Psoas muscle (tissue), 8 donors: ENCODE measurements around the gene FOXP1. TPM values are rescaled to one million over a fixed set of nuclear protein-coding genes. Genes with fewer than 3 reads are reported as not detected.

ENCODE experiments used
- ATAC-seq, 4 donors: fragments of 200-7000 bp; cut with Tn5 transposase; one replicate each; pipeline ENCODE4 v1.9.1; 2020; ENCODE audit warnings: moderate library complexity in 3 of 4, mild to moderate bottlenecking in 2 of 4
- DNase-seq, 2 donors: peaks; one replicate each; pipeline ENCODE4 v3.0.0-alpha.2; 2020
- H3K27ac ChIP-seq: fragments of 200-600 bp; one replicate; pipeline ENCODE4 v1.8.0; 2022
- H3K27me3 ChIP-seq, 3 donors: fragments of 200-600 bp in 1 of 3; one replicate each; pipeline versions ENCODE4 v1.6.1 to v1.8.0; 2013 to 2022; ENCODE audit warnings: low read length in 2 of 3, mild to moderate bottlenecking in 2 of 3, moderate library complexity in 1 of 3; ENCODE audit not compliant: insufficient read depth in 3 of 3
- H3K36me3 ChIP-seq, 2 donors: fragments of 200-600 bp in 1 of 2; one replicate each; pipeline versions ENCODE4 v1.6.1 to v1.8.0; 2013 to 2022; ENCODE audit warnings: low read depth in 1 of 2, mild to moderate bottlenecking in 1 of 2, moderate library complexity in 1 of 2; ENCODE audit not compliant: insufficient read depth in 1 of 2
- H3K4me1 ChIP-seq: fragments of 200-600 bp; one replicate; pipeline ENCODE4 v1.8.0; 2022
- H3K4me3 ChIP-seq: fragments of 200-600 bp; one replicate; pipeline ENCODE4 v1.8.0; 2022; ENCODE audit warnings: mild to moderate bottlenecking
- H3K9me3 ChIP-seq: fragments of 200-600 bp; one replicate; pipeline ENCODE4 v1.8.0; 2022
- WGBS, 3 donors: extraction: QIAGEN DNeasy Blood & Tissue Kit; methylation state at CpG; one replicate each; pipeline versions ENCODE4 v1.1.6 to v1.1.7; 2013; 5-methylcytosine and 5-hydroxymethylcytosine counted together
- intact Hi-C, 2 donors: fragments of 100-400 bp; cut with DNase I; formaldehyde crosslinking; loops; one replicate each; pipeline versions ENCODE4 v1.11.0 to v1.14.2; 2022
- polyA plus RNA-seq, 3 donors: library from polyadenylated mRNA; stranded (reverse); fragments of 200-250 nt; gene quantifications; one replicate each; pipeline ENCODE4 v1.2.3, GENCODE V29; 2013
- total RNA-seq, 4 donors: library from RNA; stranded (reverse); fragmentation: NEBNext Ultra II Directional in 2 of 4; extraction: Animal tissue kit (Norgen Biotek cat#: 25700) in 2 of 4; gene quantifications; one replicate each; pipeline versions ENCODE4 v1.2.1 to v1.2.4, GENCODE V29; 2021 to 2023
- TF ChIP-seq, protein P1 (sequence below): fragments of 200-600 bp; IDR thresholded peaks from one replicate; pipeline ENCODE4 v1.8.0; 2022; ENCODE audit warnings: antibody characterized with exemption
- donor health status: healthy with polysubstance abuse.
- donor health status: DM: no; HTN: no; CAD: no; lungs with moderate emphysema.
- donor health status: Bipolar disorder and iron deficiency.
- donor health status: healthy.
- donor health status: DM: yes; HTN: yes; CAD: no.
- donor health status: DM: no; HTN: no; CAD: no.
- donor health status: DM: no; HTN: no; CAD: no.
- donor health status: DM: yes; HTN: yes; CAD: no.

The FOXP1 gene
- total and polyA plus RNA-seq, 7 donors: 2.6 to 26.4 (median 15.4) TPM

GRCh38 chr3:71225002-71225684, 358.4 kb downstream of the FOXP1 start:
- Histone ChIP-seq H3K27me3 (no peaks in the 10 kb centered on the region), H3K4me1 (peaks cover 12% of the 10 kb centered on the region), H3K27ac (no peak overlapping the region), H3K9me3 (no peaks in the 10 kb centered on the region), H3K4me3 (no peak overlapping the region), H3K36me3 (no peaks in the 10 kb centered on the region)
- no peak for ATAC-seq
- TF ChIP-seq, protein P1, sequence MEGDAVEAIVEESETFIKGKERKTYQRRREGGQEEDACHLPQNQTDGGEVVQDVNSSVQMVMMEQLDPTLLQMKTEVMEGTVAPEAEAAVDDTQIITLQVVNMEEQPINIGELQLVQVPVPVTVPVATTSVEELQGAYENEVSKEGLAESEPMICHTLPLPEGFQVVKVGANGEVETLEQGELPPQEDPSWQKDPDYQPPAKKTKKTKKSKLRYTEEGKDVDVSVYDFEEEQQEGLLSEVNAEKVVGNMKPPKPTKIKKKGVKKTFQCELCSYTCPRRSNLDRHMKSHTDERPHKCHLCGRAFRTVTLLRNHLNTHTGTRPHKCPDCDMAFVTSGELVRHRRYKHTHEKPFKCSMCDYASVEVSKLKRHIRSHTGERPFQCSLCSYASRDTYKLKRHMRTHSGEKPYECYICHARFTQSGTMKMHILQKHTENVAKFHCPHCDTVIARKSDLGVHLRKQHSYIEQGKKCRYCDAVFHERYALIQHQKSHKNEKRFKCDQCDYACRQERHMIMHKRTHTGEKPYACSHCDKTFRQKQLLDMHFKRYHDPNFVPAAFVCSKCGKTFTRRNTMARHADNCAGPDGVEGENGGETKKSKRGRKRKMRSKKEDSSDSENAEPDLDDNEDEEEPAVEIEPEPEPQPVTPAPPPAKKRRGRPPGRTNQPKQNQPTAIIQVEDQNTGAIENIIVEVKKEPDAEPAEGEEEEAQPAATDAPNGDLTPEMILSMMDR: no peak
- 88 to 91% (median 91%) methylated on average over 7 of the region's 7 CpGs for WGBS, 3 donors
- intact Hi-C loops: no loop called here
- DNase-seq: no peak

DNA sequence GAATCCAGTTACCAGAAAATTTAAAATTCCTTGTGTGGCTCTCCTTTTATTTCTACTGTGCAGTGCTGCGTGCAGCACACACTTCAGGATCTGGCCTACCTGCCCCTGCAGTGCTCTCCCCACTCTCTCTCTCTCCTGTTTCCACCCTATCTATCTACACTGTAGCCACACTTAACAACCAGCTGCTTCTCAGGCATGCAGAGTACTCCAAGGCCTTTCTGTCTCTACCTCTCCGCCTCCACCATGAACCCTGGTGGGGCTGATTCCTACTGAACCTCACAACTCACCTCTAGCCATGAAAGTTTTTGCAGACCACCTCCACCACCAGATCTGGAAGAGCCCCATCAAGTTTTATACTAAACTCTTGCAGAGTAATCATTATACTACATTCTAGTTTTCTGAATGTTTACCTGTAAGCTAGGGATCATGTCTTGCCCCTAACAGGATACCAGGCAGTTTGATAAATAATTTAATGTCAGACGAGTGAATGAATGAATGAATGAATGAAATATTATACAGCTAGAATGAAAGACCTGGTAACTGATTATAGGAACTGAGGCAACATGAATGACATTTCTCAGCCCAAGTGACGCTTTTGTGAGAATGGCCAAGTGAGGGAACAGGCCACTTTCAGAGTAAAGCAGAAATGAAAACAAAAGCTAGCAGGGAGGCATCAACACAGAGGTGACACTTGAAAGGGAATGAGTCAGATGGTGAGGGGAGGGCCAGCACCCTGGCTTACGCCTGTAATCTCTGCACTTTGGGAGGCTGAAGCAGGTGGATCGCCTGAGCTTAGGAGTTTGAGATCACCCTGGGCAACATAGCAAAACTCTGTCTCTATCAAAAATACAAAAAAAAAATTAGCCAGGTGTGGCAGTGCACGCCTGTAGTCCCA, 363.5 kb downstream of the FOXP1 start:
- no peak overlapping the region for H3K4me3 ChIP-seq
- no peaks in the 10 kb centered on the region for H3K27me3 ChIP-seq
- intact Hi-C loops: no loop called here
- 96 to 99% (median 98%) methylated on average over 7 of the region's 7 CpGs for WGBS, 3 donors
- H3K9me3 ChIP-seq: no peaks in the 10 kb centered on the region
- DNase-seq: no peak
- H3K4me1 ChIP-seq: no peaks in the 10 kb centered on the region
- no peak for ATAC-seq
- no peaks in the 10 kb centered on the region for H3K36me3 ChIP-seq
- H3K27ac ChIP-seq: no peak overlapping the region
- TF ChIP-seq, protein P1: no peak

DNA sequence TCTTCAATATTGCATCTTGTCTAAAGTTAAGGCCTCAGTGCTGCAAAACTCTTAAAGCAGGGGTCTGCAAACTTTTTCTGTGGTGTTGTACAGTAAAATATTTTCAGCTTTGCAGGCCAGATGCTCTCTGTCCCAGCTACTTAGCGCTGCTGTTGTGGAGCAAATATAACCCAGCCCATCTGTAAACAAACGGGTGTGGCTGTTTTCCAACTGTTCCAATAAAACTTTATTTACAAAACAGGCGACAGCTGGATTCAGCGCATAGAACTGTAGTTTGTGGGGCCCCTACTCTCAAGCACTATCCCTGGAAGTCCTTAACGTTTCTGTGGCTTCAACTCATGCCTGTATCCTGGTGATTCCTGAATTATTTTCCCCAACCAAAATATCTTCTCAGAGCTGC, 365.0 kb downstream of the FOXP1 start:
- Histone ChIP-seq H3K9me3 (no peaks in the 10 kb centered on the region), H3K4me1 (no peaks in the 10 kb centered on the region), H3K4me3 (no peak overlapping the region), H3K36me3 (no peaks in the 10 kb centered on the region), H3K27ac (no peak overlapping the region), H3K27me3 (no peaks in the 10 kb centered on the region)
- 92 to 95% (median 93%) methylated on average over 5 of the region's 5 CpGs for WGBS, 3 donors
- intact Hi-C loops: no loop called here
- TF ChIP-seq, protein P1: no peak
- no peak for ATAC-seq
- DNase-seq: no peak

DNA sequence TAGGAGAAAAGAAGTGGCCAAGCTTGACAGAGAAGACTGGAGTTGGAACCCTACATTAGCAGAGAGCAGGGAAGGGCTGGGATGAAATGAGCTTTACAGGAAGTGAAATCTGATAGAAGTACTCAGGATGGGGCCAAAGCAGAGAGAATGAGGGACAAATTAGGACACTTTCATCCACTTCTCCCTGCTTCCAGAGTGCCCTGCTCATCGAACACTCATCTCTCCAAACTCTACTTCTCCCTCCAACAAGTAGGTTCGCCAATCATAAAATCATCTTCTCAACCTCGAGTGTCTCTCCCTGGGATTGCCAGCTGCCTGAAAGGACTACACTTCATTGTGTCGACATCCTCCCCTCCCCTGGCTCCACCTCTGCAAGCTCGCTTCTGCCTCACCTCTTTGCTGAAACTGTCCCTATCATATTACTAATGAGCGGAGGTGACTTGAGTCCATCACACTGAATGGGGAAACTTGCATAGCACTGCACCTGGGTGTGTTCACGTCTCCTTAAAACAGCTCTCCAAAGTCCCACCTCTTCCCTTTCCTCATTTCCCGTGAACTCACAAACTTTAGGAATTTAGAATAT, 365.8 kb downstream of the FOXP1 start:
- 70 to 76% (median 75%) methylated on average over 8 of the region's 8 CpGs for WGBS, 3 donors
- intact Hi-C loops: no loop called here
- H3K36me3 ChIP-seq: no peaks in the 10 kb centered on the region
- DNase-seq (no peak), ATAC-seq (peak in 3 of 4 donors; percentile 46 to 69 (median 57))
- H3K27me3 ChIP-seq: no peaks in the 10 kb centered on the region
- TF ChIP-seq, protein P1: no peak
- no peak overlapping the region for H3K27ac ChIP-seq
- H3K9me3 ChIP-seq: no peaks in the 10 kb centered on the region
- H3K4me1 ChIP-seq: no peaks in the 10 kb centered on the region
- no peak overlapping the region for H3K4me3 ChIP-seq
